GM23338 (cell line): ENCODE results near the gene AARS2. TPM values are rescaled to one million over a fixed set of nuclear protein-coding genes. Genes with fewer than 3 reads are reported as not detected.

Source experiments
- ATAC-seq: fragments of 200-7000 bp; cut with Tn5 transposase; 3 replicates; pipeline ENCODE4 v1.9.1; 2020
- DNase-seq: peaks from one replicate; pipeline ENCODE4 v3.0.0-alpha.2; 2015; ENCODE audit warnings: low spot score
- H2AFZ ChIP-seq: fragments of 200-600 bp; sonication (generic); 2 replicates; pipeline ENCODE4 v1.8.0; 2016; ENCODE audit warnings: antibody characterized with exemption, mild to moderate bottlenecking, moderate library complexity
- H3F3A ChIP-seq: fragments of 200-600 bp; sonication (generic); replicated peaks from 2 replicates; pipeline ENCODE4 v1.8.0; 2017; ENCODE audit warnings: antibody characterized with exemption, mixed run types, low read depth
- H3K27ac ChIP-seq: fragments of 200-600 bp; sonication (generic); 2 replicates; pipeline ENCODE4 v1.6.1; 2016; ENCODE audit warnings: low read depth
- H3K27me3 ChIP-seq: fragments of 200-600 bp; sonication (generic); 2 replicates; pipeline ENCODE4 v1.8.0; 2016; ENCODE audit warnings: mild to moderate bottlenecking, mixed run types, moderate library complexity; ENCODE audit not compliant: insufficient read depth
- H3K36me3 ChIP-seq: fragments of 200-600 bp; sonication (generic); 2 replicates; pipeline ENCODE4 v1.8.0; 2016; ENCODE audit warnings: mild to moderate bottlenecking; ENCODE audit not compliant: insufficient read depth
- H3K4me1 ChIP-seq: fragments of 200-600 bp; sonication (generic); 2 replicates; pipeline ENCODE4 v1.8.0; 2016; ENCODE audit warnings: mild to moderate bottlenecking, moderate library complexity; ENCODE audit not compliant: insufficient read depth
- H3K4me2 ChIP-seq: fragments of 200-600 bp; sonication (generic); 2 replicates; pipeline ENCODE4 v1.7.1; 2017; ENCODE audit warnings: mixed run types
- H3K4me3 ChIP-seq: fragments of 200-600 bp; sonication (generic); 2 replicates; pipeline ENCODE4 v1.6.1; 2016; ENCODE audit warnings: mixed run types
- H3K79me2 ChIP-seq: fragments of 200-600 bp; sonication (generic); replicated peaks from 2 replicates; pipeline ENCODE4 v1.8.0; 2017; ENCODE audit warnings: mild to moderate bottlenecking; ENCODE audit not compliant: insufficient read depth
- H3K9me2 ChIP-seq: fragments of 200-600 bp; sonication (generic); 2 replicates; pipeline ENCODE4 v1.8.0; 2017; ENCODE audit not compliant: insufficient read depth
- H4K20me1 ChIP-seq: fragments of 200-600 bp; sonication (generic); replicated peaks from 2 replicates; pipeline ENCODE4 v1.8.0; 2017; ENCODE audit warnings: mild to moderate bottlenecking; ENCODE audit not compliant: insufficient read depth
- H3K27ac Mint-ChIP-seq: 2 replicates; pipeline ENCODE4 v1.8.0; 2020; ENCODE audit warnings: inconsistent platforms, mild to moderate bottlenecking, moderate library complexity, mixed read lengths
- H3K27me3 Mint-ChIP-seq: 3 replicates; pipeline ENCODE4 v1.8.0; 2022; ENCODE audit warnings: low read depth, mild to moderate bottlenecking, moderate library complexity, mixed read lengths, inconsistent platforms; ENCODE audit not compliant: insufficient read depth, poor library complexity
- H3K36me3 Mint-ChIP-seq: 3 replicates; pipeline ENCODE4 v1.8.0; 2021; ENCODE audit warnings: low read depth, mild to moderate bottlenecking, inconsistent platforms, moderate library complexity, mixed read lengths
- H3K4me1 Mint-ChIP-seq: 3 replicates; pipeline ENCODE4 v1.8.0; 2020; ENCODE audit warnings: mild to moderate bottlenecking, inconsistent platforms, mixed read lengths
- H3K4me3 Mint-ChIP-seq: 3 replicates; pipeline ENCODE4 v1.8.0; 2021; ENCODE audit warnings: moderate library complexity, mild to moderate bottlenecking, inconsistent platforms, mixed read lengths
- H3K9me3 Mint-ChIP-seq: 3 replicates; pipeline ENCODE4 v1.8.0; 2020; ENCODE audit warnings: moderate library complexity, mild to moderate bottlenecking, inconsistent platforms, mixed read lengths
- CREB1 ChIP-seq: fragments of 250-450 bp; sonication (Bioruptor Pico); IDR thresholded peaks from 2 replicates; pipeline ENCODE4 v1.5.0; 2020; ENCODE audit warnings: low read depth, mild to moderate bottlenecking, moderate library complexity
- CTCF ChIP-seq, 2 experiments: fragments of 200-600 bp in 1 of 2; sonication (generic) in 1 of 2; conservative IDR thresholded peaks; 2 replicates each; pipeline versions ENCODE4 v1.5.1 to v1.6.1; 2016 to 2017; ENCODE audit warnings: antibody characterized with exemption in 2 of 2, low read depth in 2 of 2, mild to moderate bottlenecking in 2 of 2, moderate library complexity in 1 of 2
- ETS1 ChIP-seq: IDR thresholded peaks from 2 replicates; pipeline ENCODE4 v1.6.1; 2016; ENCODE audit warnings: antibody characterized with exemption
- EZH2 ChIP-seq: fragments of 200-600 bp; sonication (generic); IDR thresholded peaks from one replicate; pipeline ENCODE4 v1.8.0; 2017; ENCODE audit warnings: antibody characterized with exemption, mild to moderate bottlenecking, low read depth; ENCODE audit not compliant: unreplicated experiment
- EZH2phosphoT487 ChIP-seq: fragments of 200-600 bp; sonication (generic); IDR thresholded peaks from one replicate; pipeline ENCODE4 v1.8.1; 2018; ENCODE audit warnings: antibody characterized with exemption; ENCODE audit not compliant: unreplicated experiment
- JUNB ChIP-seq: IDR thresholded peaks from one replicate; pipeline ENCODE4 v1.6.1; 2016; ENCODE audit warnings: antibody characterized with exemption; ENCODE audit not compliant: unreplicated experiment
- NANOG ChIP-seq: IDR thresholded peaks from 2 replicates; pipeline ENCODE4 v1.6.1; 2016; ENCODE audit warnings: antibody characterized with exemption, borderline replicate concordance
- POLR2AphosphoS5 ChIP-seq: IDR thresholded peaks from 2 replicates; pipeline ENCODE4 v1.6.1; 2016; ENCODE audit warnings: antibody characterized with exemption, low read depth
- REST ChIP-seq: IDR thresholded peaks from one replicate; pipeline ENCODE4 v1.6.1; 2018; ENCODE audit warnings: antibody characterized with exemption; ENCODE audit not compliant: unreplicated experiment
- STAT1 ChIP-seq: IDR thresholded peaks from one replicate; pipeline ENCODE4 v1.6.1; 2016; ENCODE audit warnings: antibody characterized with exemption; ENCODE audit not compliant: unreplicated experiment
- ZNF114 ChIP-seq: fragments of 250-450 bp; sonication (Bioruptor Pico); IDR thresholded peaks from 2 replicates; pipeline ENCODE4 v1.5.0; 2020; ENCODE audit warnings: mild to moderate bottlenecking, moderate library complexity
- ZNF331 ChIP-seq: fragments of 250-450 bp; sonication (Bioruptor Pico); IDR thresholded peaks from 2 replicates; pipeline ENCODE4 v1.5.0; 2020; ENCODE audit warnings: low read depth, mild to moderate bottlenecking, moderate library complexity
- ZNF462 ChIP-seq: fragments of 250-450 bp; sonication (Bioruptor Pico); IDR thresholded peaks from 2 replicates; pipeline ENCODE4 v1.5.0; 2020; ENCODE audit warnings: mild to moderate bottlenecking, moderate library complexity
- polyA plus RNA-seq: library from polyadenylated mRNA; unstranded; fragments of >200 nt; fragmentation: Nextera tagmentation; extraction: Ambion mirVana; gene quantifications from 2 replicates; pipeline ENCODE4 v1.2.1, GENCODE V29; 2016
- total RNA-seq: library from RNA; depleted of rRNA; stranded (reverse); fragments of >200 nt; shearing (Covaris generic); gene quantifications from 2 replicates; pipeline ENCODE4 v1.2.3, GENCODE V29; 2014

Gene AARS2
- total and polyA plus RNA-seq, 2 experiments from 2014 or later: 6.5 to 23.2 TPM

GRCh38 chr6:44305200-44305725 lies 7.9 kb downstream of the AARS2 start:
- peaks cover 80% of the 10 kb centered on the region for H3K36me3 Mint-ChIP-seq
- Histone ChIP-seq H3F3A (no peaks in the 10 kb centered on the region), H4K20me1 (no peaks in the 10 kb centered on the region), H3K27me3 (no peaks in the 10 kb centered on the region), H3K4me1 (no peaks in the 10 kb centered on the region), H3K36me3 (peaks cover 11% of the 10 kb centered on the region; the same call in 1 of the 2 replicates), H3K4me2 (no peak overlapping the region), H3K4me3 (no peak overlapping the region), H2AFZ (no peak overlapping the region), H3K9me2 (no peaks in the 10 kb centered on the region), H3K79me2 (no peaks in the 10 kb centered on the region), H3K27ac (peak overlapping the region; percentile 66; the same call in 1 of the 2 replicates)
- DNase-seq (no peak), ATAC-seq (peak; percentile 11)
- H3K4me1 Mint-ChIP-seq: no peaks in the 10 kb centered on the region
- H3K9me3 Mint-ChIP-seq: no peaks in the 10 kb centered on the region; the same call in 2 of the 3 replicates
- H3K27me3 Mint-ChIP-seq: peaks cover 10% of the 10 kb centered on the region
- peak overlapping the region; percentile 94 for H3K27ac Mint-ChIP-seq
- no peak overlapping the region for H3K4me3 Mint-ChIP-seq
- no peak for TF ChIP-seq EZH2
- no peak for TF ChIP-seq NANOG
- TF ChIP-seq CREB1: no peak
- no peak for TF ChIP-seq ZNF114
- no peak for TF ChIP-seq STAT1
- TF ChIP-seq ETS1: no peak
- no peak for TF ChIP-seq JUNB
- no peak for TF ChIP-seq ZNF462 (CRISPR knock-in tag)
- TF ChIP-seq ZNF331 (CRISPR knock-in tag): no peak
- TF ChIP-seq REST: no peak
- no peak for TF ChIP-seq EZH2phosphoT487
- no peak for TF ChIP-seq POLR2AphosphoS5
- TF ChIP-seq CTCF (conservative IDR thresholded peaks at IDR 0.05; ENCODE audit: low read depth in 2 of 2): no peak
